T-helper 17 cell (primary cell): ENCODE measurements around the gene FAM181A. TPM values are rescaled to one million over a fixed set of nuclear protein-coding genes. Genes with fewer than 3 reads are reported as not detected.

ENCODE experiments used
- total RNA-seq, 4 donors: library from RNA in 2 of 4; stranded (reverse) in 2 of 4; gene quantifications; one replicate each; pipeline ENCODE4 v1.2.3 and lab custom pipeline; 2022 to 2026

Gene FAM181A
- total RNA-seq, 2 donors from 2014 or later = not detected

Other genes with a start within 250 kb of the FAM181A start
- gene PRIMA1, start 138.9 kb upstream of the FAM181A start, total RNA-seq = not detected
- 1 to 10 TPM; 2.3 to 6.5 TPM for gene ASB2, start 49.2 kb downstream of the FAM181A start, total RNA-seq
- not detected for gene CCDC197, start 70.0 kb downstream of the FAM181A start, total RNA-seq
- gene OTUB2, start 99.0 kb downstream of the FAM181A start, total RNA-seq = under 1 TPM; 0.12 to 0.37 TPM
- 100 to 1,000 TPM; 478 to 531 TPM for gene DDX24, start 153.9 kb downstream of the FAM181A start, total RNA-seq
- 10 to 100 TPM in 1 of 2 donors, 1 to 10 TPM in 1; 9.3 to 12.1 TPM for gene IFI27L1, start 154.0 kb downstream of the FAM181A start, total RNA-seq
- 1 to 10 TPM in 1 of 2 donors, under 1 TPM in 1; 0.63 to 1.0 TPM for gene IFI27, start 183.4 kb downstream of the FAM181A start, total RNA-seq
- gene IFI27L2, start 202.3 kb downstream of the FAM181A start, total RNA-seq = 10 to 100 TPM; 21.5 to 25.8 TPM
- 1 to 10 TPM; 2.6 to 6.7 TPM for gene PPP4R4, start 247.0 kb downstream of the FAM181A start, total RNA-seq